Activated T-cell treated with anti-CD3 and anti-CD28 coated beads, Interleukin-2, amount 50 U/mL, for 48 hours (primary cell): ENCODE results near the gene LRMDA.

Experiments
- DNase-seq, 2 experiments: peaks; one replicate each; pipeline ENCODE4 v3.0.0-alpha.2; 2020

The LRMDA gene

GRCh38 chr10:76198287-76199035 is 767.0 kb downstream of the LRMDA start:
- no peak for DNase-seq

GRCh38 chr10:76201962-76202361 is 770.5 kb downstream of the LRMDA start:
- no peak for DNase-seq

GRCh38 chr10:76202777-76203176 is 771.4 kb downstream of the LRMDA start:
- no peak for DNase-seq

- no peak for DNase-seq
Measured at GRCh38 chr10:76205361-76205760, 773.9 kb downstream of the LRMDA start.

GRCh38 chr10:76206797-76207352 is 775.5 kb downstream of the LRMDA start:
- no peak for DNase-seq

- no peak for DNase-seq
Measured at GRCh38 chr10:76209135-76209534, 777.7 kb downstream of the LRMDA start.

GRCh38 chr10:76210211-76210610 is 778.8 kb downstream of the LRMDA start:
- no peak for DNase-seq

- no peak for DNase-seq
Measured at GRCh38 chr10:76211691-76212090, 780.3 kb downstream of the LRMDA start.

- DNase-seq = no peak
Measured at GRCh38 chr10:76213876-76214275, 782.5 kb downstream of the LRMDA start.

- DNase-seq = no peak
Measured at GRCh38 chr10:76218035-76218434, 786.6 kb downstream of the LRMDA start.

GRCh38 chr10:76229341-76229740 is 797.9 kb downstream of the LRMDA start:
- no peak for DNase-seq

GRCh38 chr10:76230921-76231285 is 799.5 kb downstream of the LRMDA start:
- DNase-seq = no peak

- DNase-seq = no peak
Measured at GRCh38 chr10:76231286-76231934, 800.0 kb downstream of the LRMDA start.

GRCh38 chr10:76234499-76235226 is 803.2 kb downstream of the LRMDA start:
- DNase-seq = no peak

GRCh38 chr10:76236356-76236755 is 804.9 kb downstream of the LRMDA start:
- DNase-seq = no peak

GRCh38 chr10:76242956-76243355 is 811.5 kb downstream of the LRMDA start:
- no peak for DNase-seq

GRCh38 chr10:76244061-76244686 is 812.8 kb downstream of the LRMDA start:
- DNase-seq = no peak

GRCh38 chr10:76245951-76246495 is 814.6 kb downstream of the LRMDA start:
- no peak for DNase-seq

- no peak for DNase-seq
Measured at GRCh38 chr10:76248649-76249200, 817.3 kb downstream of the LRMDA start.

- DNase-seq = no peak
Measured at GRCh38 chr10:76251841-76252671, 820.6 kb downstream of the LRMDA start.

- no peak for DNase-seq
Measured at GRCh38 chr10:76252733-76253132, 821.3 kb downstream of the LRMDA start.

- DNase-seq = no peak
Measured at GRCh38 chr10:76255241-76255640, 823.8 kb downstream of the LRMDA start.
